MM.1S (cell line): ENCODE results near the gene SYT2.
"Not testable (repeated sequence)": the region's sequence is repeated elsewhere in the genome, so short reads cannot be mapped to it uniquely, and the experiment has no call there.

Experiments used
- EZH2 ChIP-seq: fragments of 300-600 bp; sonication (generic); optimal IDR thresholded peaks from 2 replicates; pipeline ENCODE3; 2017; ENCODE audit warnings: low read depth, mild to moderate bottlenecking, antibody characterized with exemption, low read length, mixed read lengths
- EZH2phosphoT487 ChIP-seq: fragments of 300-600 bp; sonication (generic); IDR thresholded peaks from 2 replicates; pipeline ENCODE4 v1.6.1; 2018; ENCODE audit warnings: antibody characterized with exemption, low read length
- TF ChIP-seq, protein P1 (sequence below): fragments of 300-600 bp; sonication (generic); IDR thresholded peaks from 2 replicates; pipeline ENCODE4 v1.5.1; 2016; ENCODE audit warnings: antibody characterized with exemption, low read length, mixed read lengths

- TF ChIP-seq, protein P1, sequence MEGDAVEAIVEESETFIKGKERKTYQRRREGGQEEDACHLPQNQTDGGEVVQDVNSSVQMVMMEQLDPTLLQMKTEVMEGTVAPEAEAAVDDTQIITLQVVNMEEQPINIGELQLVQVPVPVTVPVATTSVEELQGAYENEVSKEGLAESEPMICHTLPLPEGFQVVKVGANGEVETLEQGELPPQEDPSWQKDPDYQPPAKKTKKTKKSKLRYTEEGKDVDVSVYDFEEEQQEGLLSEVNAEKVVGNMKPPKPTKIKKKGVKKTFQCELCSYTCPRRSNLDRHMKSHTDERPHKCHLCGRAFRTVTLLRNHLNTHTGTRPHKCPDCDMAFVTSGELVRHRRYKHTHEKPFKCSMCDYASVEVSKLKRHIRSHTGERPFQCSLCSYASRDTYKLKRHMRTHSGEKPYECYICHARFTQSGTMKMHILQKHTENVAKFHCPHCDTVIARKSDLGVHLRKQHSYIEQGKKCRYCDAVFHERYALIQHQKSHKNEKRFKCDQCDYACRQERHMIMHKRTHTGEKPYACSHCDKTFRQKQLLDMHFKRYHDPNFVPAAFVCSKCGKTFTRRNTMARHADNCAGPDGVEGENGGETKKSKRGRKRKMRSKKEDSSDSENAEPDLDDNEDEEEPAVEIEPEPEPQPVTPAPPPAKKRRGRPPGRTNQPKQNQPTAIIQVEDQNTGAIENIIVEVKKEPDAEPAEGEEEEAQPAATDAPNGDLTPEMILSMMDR: not testable (repeated sequence)
- not testable (repeated sequence) for TF ChIP-seq EZH2, EZH2phosphoT487
Observed at GRCh38 chr1:202546377-202546776, 163.9 kb downstream of the SYT2 start.
